Upper lobe of right lung (tissue), 1 donor: ENCODE results near the gene VSIG10L. TPM values are rescaled to one million over a fixed set of nuclear protein-coding genes. Genes with fewer than 3 reads are reported as not detected.

ENCODE experiments used
- ATAC-seq: fragments of 200-7000 bp; cut with Tn5 transposase; one replicate; pipeline ENCODE4 v1.9.1; 2020; ENCODE audit warnings: mild to moderate bottlenecking, moderate library complexity
- DNase-seq: peaks from one replicate; pipeline ENCODE4 v3.0.0-alpha.2; 2020
- H3K27ac ChIP-seq: fragments of 200-600 bp; one replicate; pipeline ENCODE4 v1.8.0; 2022
- H3K27me3 ChIP-seq: fragments of 200-600 bp; one replicate; pipeline ENCODE4 v1.8.0; 2022; ENCODE audit warnings: mild to moderate bottlenecking
- H3K36me3 ChIP-seq: fragments of 200-600 bp; one replicate; pipeline ENCODE4 v1.8.0; 2022
- H3K4me1 ChIP-seq: fragments of 200-600 bp; one replicate; pipeline ENCODE4 v1.8.0; 2022
- H3K4me3 ChIP-seq: fragments of 200-600 bp; one replicate; pipeline ENCODE4 v1.8.0; 2022; ENCODE audit warnings: mild to moderate bottlenecking
- H3K9me3 ChIP-seq: fragments of 200-600 bp; one replicate; pipeline ENCODE4 v1.8.0; 2022
- CTCF ChIP-seq: fragments of 200-600 bp; IDR thresholded peaks from one replicate; pipeline ENCODE4 v1.8.0; 2022; ENCODE audit warnings: antibody characterized with exemption
- intact Hi-C: fragments of 100-400 bp; cut with DNase I; formaldehyde crosslinking; loops from one replicate; pipeline ENCODE4 v1.11.0; 2022
- total RNA-seq: library from RNA; stranded (reverse); fragmentation: NEBNext Ultra II Directional; extraction: Animal tissue kit (Norgen Biotek cat#: 25700); gene quantifications from one replicate; pipeline ENCODE4 v1.2.1, GENCODE V29; 2021
- donor health status: DM: no; HTN: yes; CAD: no; lungs with severe emphysema.

The VSIG10L gene
- total RNA-seq, 1 donor from 2014 or later, result 2.1 TPM

DNA sequence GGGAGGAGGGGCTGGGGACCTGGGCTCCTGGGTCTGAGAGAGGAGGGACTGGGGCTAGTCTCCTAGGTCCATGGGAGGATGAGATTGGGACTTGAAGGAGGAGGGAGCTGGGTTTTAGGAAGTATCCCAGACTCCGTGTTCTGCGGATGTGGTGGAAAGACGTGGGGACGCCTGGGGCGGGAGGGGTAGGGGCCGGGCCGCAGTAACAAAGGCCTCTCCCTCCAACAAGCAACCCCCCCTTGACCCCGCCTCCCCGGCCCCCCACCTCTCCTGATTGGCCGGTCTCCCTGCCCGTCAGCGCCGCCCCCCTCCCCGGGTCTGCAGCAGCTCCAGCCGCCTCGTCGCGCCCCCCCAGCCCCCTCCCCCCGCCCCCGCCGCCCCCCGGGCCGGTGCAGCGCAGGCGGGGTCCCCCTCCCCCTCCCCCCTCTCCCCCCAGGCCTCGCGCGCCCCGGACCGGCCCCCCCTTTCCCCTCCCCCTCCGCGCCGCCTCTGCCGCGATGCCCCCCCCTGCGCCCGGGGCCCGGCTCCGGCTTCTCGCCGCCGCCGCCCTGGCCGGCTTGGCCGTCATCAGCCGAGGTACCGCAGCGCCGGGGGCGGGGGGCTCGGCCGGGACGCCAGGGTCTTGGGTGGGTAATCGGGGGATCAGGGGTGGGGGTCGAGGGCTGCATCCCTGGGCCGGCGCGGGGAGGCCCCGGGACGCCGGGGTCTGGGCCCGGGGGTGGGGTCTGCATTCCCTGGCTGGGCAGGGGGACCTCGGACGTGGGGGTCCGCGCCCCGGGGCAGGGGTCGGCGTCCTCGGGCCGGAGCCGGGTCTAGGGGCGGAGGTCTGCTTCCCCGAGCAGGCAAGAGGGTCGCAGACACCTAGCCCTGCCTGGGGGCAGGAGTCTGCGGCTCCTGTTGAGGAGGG is 30.3 kb downstream of the VSIG10L start, which contains the start of gene IGLON5:
TSS of gene IGLON5 (plus strand) at position 294 of the 907 bp plus-strand sequence. CDS start at position 498, 204 bp downstream.
- Histone ChIP-seq H3K4me3 (no peak within 1 kb of the TSS), H3K27me3 (peaks cover 31% of the 10 kb centered on the region), H3K36me3 (no peaks in the 10 kb centered on the region), H3K9me3 (no peaks in the 10 kb centered on the region), H3K4me1 (no peaks in the 10 kb centered on the region), H3K27ac (no peak within 1 kb of the TSS)
- ATAC-seq (no peak), DNase-seq (no peak)
- TF ChIP-seq CTCF, result no peak
- intact Hi-C loops, result no loop called here

- ATAC-seq (no peak), DNase-seq (no peak)
- Histone ChIP-seq H3K4me3 (no peak overlapping the region), H3K9me3 (no peaks in the 10 kb centered on the region), H3K27me3 (peaks cover 38% of the 10 kb centered on the region), H3K36me3 (no peaks in the 10 kb centered on the region), H3K27ac (no peak overlapping the region), H3K4me1 (no peaks in the 10 kb centered on the region)
- intact Hi-C loops, result no loop called here
- TF ChIP-seq CTCF, result no peak
These were observed 36.5 kb downstream of the VSIG10L start for GRCh38 chr19:51305479-51305878.

- no peaks in the 10 kb centered on the region for H3K36me3 ChIP-seq
- no peak for DNase-seq
- no peak overlapping the region for H3K4me3 ChIP-seq
- no peak overlapping the region for H3K27ac ChIP-seq
- no peaks in the 10 kb centered on the region for H3K9me3 ChIP-seq
- peaks cover 16% of the 10 kb centered on the region for H3K27me3 ChIP-seq
- no peaks in the 10 kb centered on the region for H3K4me1 ChIP-seq
- ATAC-seq, result no peak
- intact Hi-C loops, result no loop called here
- TF ChIP-seq CTCF, result no peak
These were observed 40.7 kb downstream of the VSIG10L start for GRCh38 chr19:51301266-51301665.

DNA sequence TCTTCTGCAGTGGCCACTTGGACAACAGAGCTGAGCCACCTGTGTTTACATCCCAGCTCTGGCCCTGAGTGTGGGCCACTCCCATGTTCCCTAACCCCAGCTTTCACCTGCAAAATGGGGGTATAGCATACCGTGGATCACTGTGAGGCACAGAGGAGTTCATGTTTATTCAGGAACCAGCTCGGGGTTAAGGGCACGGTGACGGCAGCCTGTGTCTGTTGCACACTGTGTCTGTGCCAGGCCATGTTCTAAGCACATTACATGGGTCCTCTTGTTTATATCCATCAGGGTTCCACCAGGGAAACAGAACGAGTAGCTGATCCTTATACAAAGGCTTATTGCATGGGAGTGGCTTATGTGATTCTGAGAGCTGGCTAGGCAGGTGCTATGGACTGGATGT is 44.5 kb downstream of the VSIG10L start:
- H3K27ac ChIP-seq, result no peak overlapping the region
- H3K36me3 ChIP-seq, result no peaks in the 10 kb centered on the region
- peaks cover 21% of the 10 kb centered on the region for H3K27me3 ChIP-seq
- H3K4me3 ChIP-seq, result no peak overlapping the region
- H3K4me1 ChIP-seq, result no peaks in the 10 kb centered on the region
- H3K9me3 ChIP-seq, result no peaks in the 10 kb centered on the region
- no peak for ATAC-seq
- intact Hi-C loops, result no loop called here
- TF ChIP-seq CTCF, result no peak
- DNase-seq, result no peak

GRCh38 chr19:51296336-51297093 is 45.4 kb downstream of the VSIG10L start:
- Histone ChIP-seq H3K27ac (no peak overlapping the region), H3K27me3 (peaks cover 21% of the 10 kb centered on the region), H3K4me3 (no peak overlapping the region), H3K36me3 (no peaks in the 10 kb centered on the region), H3K4me1 (no peaks in the 10 kb centered on the region), H3K9me3 (no peaks in the 10 kb centered on the region)
- TF ChIP-seq CTCF, result no peak
- DNase-seq, result no peak
- ATAC-seq, result no peak
- intact Hi-C loops, result no loop called here
